Measurements from ENCODE around the gene SLFNL1.

- TF ChIP-seq POLR2A (IDR thresholded peaks at IDR 0.05; ENCODE audit: low read length), result no peak
- no peak for TF ChIP-seq GATA1 (IDR thresholded peaks at IDR 0.05; ENCODE audit: low read depth, low read length)
Measured at GRCh38 chr1:41020654-41021053, 871 bp downstream of the SLFNL1 start.

Data from erythroblast (primary cell).